Bone marrow (tissue), 2 donors: ENCODE results near the gene GPSM3.
"Not testable (repeated sequence)": the region's sequence is repeated elsewhere in the genome, so short reads cannot be mapped to it uniquely, and the experiment has no call there.

ENCODE experiments used
- DNase-seq, 2 donors: peaks; one replicate each; lab custom pipeline; 2025; lab: John Stamatoyannopoulos, UW

Gene GPSM3

DNA sequence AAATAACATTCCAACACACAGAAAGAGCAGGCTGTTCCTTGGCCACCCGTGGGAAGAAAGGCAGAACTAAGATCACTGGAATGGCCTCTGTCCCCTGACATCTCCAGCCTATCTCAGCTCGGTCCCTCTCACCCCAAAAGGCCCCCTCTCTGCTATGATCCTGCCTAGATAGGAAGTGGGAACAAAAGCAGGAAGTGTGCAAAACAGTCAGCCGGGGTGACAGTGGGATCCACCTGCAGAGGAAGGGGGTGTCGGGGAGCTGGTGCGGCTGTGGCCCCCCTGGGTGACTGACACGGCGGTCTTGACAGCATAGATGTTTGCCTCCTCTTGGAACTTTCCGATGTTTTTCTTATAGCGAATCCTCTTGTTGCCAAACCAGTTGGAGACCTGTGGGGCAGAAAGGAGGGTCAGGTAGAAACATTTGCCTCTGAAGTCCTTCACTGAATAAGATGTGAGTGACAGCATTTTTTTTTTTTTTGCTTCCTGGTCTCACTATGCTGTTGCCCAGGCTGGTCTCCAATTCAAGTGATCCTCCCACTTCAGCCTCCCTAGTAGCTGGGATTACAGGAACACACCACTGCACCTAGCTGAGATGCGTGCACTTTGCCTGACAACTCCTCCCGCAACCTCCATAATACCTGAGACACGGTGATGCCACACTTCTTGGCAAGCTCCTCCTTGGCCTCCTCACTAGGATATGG lies 5.3 kb downstream of the GPSM3 start:
- no peak for DNase-seq

DNA sequence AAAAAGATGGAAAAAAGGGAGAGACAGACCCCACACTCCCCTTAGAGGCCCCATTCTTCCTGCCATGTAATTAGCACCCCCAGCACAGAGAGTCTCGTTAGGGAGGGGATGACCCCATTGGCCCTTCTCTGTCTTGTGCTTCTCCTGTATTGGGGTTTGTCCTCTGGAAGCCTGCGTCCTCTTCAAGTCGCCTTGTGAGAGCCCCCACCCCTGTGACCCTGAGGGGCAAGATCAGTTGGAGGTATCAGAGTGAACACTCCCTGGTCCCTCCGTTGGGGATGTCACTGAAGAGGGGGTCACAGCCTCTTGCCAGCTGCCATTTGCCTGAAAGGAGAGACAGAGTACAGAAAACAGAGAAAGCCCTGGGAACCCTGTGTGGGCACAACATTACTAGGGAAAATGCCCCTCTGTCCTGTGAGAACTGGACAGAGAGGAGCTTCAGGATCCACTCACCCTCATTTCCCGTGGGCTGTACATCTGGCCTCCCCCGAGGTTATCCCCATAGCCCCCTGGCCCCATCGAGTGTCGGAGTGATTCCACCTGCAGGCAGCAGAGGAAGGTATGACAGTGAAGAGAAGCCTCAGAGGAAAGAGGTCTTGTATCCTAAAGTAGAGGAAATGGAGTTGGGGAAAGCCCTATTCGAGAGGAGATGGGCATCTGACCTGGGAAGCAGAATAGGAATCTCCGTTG lies 6.1 kb downstream of the GPSM3 start:
- not testable (repeated sequence) for DNase-seq

DNA sequence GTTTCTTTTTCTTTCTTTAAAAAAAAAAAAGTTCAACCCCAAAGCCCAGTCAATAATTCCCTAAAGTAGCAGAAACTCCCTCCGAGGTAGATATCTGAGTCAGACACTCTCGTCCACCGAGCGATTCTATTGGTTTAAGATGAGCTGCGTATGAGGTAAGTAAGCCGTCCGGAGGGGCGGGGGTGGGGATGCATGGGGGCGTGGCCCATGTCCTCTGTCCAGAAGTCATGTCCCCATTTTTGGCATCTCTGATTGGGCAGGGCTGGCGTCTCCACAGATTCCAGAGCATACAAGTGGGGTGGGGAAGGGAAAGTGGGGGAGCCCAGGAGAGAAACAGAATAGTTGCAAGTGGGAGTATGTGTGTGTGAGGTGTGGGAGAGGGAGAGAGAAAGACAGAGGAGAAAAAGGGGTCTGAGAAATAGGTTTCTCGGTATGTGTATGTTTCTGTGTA lies 6.7 kb downstream of the GPSM3 start:
- DNase-seq = not testable (repeated sequence)

DNA sequence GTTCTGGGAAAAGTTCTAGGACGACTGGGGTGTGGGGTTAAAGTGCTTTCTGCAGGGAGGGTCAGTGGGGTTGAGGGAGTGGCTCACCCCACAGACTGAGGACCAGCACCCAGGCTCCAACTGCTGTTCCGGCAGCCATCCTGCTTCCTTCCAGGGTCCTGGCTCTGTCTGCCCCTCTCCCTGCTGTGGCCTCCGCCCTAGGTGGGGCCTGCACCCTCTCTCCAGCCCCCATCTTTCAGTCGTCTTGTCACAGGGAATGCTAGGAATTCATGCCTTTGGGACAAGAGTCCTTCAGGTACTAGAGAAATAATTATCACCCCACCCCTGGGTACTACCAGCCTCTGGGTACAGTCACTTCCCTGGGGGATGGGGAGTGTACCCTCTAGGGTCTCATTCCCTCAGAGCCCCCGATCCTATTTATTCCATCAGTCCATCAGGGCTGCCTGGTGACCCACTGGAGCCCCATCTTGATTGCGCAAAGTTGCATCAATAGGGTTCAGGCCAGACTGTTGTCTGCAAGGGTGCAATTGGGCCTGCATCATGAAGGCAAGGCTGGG lies 8.3 kb downstream of the GPSM3 start, which contains the start of gene AGER:
Gene AGER, minus strand, starts transcription at position 170 of the 557 bp plus-strand sequence. Its CDS starts 31 bp downstream, at position 139.
- no peak for DNase-seq

DNA sequence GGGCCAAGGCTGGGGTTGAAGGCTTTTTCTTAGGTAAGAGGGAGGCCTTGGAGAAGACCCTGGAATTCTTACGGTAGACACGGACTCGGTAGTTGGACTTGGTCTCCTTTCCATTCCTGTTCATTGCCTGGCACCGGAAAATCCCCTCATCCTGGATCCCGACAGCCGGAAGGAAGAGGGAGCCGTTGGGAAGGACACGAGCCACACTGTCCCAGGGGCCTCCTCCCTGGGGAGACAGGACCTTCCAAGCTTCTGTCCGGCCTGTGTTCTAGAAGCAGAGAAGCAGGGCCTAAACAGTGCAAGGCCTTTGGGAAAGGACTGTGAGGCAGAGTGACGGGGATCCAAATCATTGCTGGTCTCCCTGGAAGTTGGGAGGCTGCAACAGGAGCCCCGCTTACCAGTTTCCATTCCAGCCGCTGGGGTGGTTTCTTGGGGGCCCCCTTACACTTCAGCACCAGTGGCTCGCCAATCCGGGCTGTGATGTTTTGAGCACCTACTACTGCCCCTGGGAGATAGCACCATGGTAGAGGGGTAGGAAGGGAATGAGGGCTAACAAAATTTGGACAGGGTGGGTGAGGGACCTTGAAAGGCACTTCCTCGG lies 8.9 kb downstream of the GPSM3 start:
- DNase-seq = no peak

DNA sequence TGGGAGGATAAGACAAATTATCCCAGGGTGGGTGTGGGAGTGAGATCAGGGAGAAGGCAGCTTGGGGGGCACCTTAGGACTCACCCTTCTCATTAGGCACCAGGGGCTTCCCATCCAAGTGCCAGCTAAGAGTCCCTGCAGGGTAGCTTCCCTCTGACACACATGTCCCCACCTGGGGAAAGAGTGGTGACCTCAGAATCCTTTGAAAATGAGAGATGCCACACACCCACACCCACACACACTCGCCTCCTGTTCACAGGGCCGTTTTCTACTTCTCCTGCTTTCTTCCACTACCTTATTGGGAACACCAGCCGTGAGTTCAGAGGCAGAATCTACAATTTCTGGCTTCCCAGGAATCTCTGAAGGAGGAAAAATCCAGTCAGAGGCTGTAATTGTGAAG lies 9.4 kb downstream of the GPSM3 start:
- DNase-seq = no peak

DNA sequence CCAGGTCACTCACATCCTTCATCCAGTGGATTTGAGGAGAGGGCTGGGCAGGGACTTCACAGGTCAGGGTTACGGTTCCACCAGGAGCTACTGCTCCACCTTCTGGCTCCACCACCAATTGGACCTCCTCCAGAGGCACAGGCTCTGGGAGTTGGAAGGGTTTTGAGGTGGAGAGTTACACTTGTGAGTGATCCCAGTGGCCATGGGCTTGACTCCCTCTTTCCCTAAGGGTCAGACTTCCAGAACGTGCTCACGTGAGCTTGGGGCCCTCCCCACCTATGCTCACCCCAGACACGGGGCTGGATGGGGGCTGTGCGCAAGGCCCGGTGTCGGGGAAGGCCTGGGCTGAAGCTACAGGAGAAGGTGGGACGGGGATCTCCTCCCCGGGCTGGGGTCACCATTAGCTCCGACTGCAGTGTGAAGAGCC lies 9.9 kb downstream of the GPSM3 start:
- no peak for DNase-seq

DNA sequence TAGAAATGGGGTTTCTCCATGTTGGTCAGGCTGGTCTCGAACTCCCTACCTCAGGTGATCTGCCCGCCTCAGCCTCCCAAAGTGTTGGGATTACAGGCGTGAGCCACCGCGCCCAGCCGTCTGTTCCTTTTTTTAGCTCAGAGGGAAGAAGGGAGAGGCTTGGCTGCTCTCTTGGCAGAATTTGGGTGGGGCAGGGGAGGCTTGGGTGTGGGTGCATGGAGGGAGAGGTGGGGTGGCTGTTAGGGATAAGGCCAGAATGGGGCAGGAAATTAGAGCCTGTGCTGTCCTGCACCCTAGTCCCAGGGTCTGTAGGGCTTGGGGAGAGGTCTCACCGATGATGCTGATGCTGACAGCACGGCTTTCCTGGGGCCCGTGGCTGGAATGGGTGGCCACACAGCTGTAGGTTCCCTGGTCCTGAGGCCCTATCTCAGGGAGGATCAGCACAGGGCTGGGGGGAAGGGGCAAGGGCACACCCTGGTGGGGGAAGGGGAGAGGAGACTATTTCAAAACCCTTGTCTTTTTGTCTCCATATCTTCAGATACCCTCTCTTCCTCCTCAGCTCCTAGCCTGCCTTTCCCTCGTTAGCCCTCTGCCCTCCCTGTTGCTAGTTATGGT lies 10.4 kb downstream of the GPSM3 start:
- no peak for DNase-seq

DNA sequence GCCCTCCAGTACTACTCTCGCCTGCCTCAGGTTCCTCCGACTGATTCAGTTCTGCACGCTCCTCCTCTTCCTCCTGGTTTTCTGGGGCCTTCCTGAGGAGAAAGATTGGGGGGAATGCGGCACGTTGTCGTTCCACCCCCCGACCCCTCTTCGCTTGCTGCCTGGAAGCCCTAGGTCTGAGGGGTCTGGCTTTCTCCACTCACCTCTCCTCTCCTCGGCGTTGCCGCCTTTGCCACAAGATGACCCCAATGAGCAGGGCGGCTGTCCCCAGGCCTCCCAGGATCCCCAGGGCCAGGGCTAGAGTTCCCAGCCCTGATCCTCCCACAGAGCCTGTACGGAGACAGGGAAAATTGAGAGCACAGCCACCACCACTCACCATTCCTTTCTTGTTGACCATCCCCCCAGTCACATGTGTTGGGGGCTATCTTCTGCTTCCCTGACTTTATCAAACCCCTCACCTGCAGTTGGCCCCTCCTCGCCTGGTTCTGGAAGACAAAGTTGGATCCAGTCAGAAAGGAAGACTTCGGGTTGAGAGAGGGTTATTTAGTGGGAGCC lies 11.2 kb downstream of the GPSM3 start:
- DNase-seq = no peak

DNA sequence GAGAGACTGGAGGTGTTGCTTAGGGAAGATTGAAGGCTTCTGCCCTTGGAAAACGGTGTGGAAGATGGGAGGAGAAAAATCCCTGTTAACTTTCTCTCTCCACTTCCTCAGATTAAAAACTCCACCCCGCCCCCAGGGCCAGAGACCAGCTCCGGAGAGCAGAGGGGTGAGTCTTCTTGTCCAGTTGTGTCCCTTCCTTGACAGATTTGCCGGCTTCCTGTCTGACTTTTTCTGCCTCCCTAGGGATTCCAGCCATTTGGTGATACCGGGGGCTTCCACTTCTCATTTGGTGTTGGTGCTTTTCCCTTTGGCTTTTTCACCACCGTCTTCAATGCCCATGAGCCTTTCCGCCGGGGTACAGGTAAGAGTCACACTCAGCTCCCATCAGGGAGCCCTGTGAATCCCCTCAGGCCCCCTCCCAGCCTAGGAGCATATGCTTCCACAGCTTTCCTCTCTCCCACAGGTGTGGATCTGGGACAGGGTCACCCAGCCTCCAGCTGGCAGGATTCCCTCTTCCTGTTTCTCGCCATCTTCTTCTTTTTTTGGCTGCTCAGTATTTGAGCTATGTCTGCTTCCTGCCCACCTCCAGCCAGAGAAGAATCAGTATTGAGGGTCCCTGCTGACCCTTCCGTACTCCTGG lies 12.6 kb downstream of the GPSM3 start:
- DNase-seq = no peak

DNA sequence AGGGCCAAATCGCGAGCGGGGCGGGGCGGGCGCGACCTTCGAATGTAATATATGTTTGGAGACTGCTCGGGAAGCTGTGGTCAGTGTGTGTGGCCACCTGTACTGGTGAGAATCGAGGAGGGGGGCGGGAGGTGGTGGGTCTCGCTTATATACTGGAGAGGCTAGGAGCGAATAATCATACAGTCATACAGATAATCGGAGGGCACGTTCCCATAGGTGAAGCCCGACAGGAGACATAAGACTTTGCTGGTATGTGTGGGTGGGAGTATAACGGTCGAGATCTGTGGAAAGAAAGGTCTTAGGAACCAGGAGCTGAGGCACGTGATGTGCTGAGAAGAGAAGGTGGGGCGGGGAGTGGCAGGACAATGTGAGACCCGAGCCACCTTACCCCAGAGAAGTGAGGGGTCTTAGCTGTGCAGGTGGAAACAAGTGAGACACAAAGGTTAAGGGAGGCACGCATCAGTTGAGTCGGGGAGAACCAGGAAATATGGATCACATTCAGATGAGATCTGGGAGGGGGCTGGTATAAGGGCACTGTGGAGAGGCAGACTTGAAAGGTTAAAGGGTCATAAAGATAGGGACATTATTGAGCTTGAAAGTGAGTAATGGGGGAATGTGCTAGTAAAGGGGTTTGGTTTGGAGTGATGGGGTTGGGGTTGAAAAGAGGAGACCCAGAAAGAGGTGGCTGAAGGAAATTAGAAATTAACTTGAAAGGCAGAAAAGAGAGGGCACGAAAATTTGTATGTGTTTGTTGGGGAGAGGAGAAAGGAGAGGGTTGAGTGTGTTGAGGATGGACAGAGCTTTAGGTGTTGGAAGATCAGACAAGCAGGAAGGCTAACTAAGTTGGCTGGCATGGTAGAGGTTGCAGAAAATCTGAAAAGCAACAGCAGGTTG lies 13.6 kb downstream of the GPSM3 start:
- peak in 1 of 2 donors; percentile 43 for DNase-seq

DNA sequence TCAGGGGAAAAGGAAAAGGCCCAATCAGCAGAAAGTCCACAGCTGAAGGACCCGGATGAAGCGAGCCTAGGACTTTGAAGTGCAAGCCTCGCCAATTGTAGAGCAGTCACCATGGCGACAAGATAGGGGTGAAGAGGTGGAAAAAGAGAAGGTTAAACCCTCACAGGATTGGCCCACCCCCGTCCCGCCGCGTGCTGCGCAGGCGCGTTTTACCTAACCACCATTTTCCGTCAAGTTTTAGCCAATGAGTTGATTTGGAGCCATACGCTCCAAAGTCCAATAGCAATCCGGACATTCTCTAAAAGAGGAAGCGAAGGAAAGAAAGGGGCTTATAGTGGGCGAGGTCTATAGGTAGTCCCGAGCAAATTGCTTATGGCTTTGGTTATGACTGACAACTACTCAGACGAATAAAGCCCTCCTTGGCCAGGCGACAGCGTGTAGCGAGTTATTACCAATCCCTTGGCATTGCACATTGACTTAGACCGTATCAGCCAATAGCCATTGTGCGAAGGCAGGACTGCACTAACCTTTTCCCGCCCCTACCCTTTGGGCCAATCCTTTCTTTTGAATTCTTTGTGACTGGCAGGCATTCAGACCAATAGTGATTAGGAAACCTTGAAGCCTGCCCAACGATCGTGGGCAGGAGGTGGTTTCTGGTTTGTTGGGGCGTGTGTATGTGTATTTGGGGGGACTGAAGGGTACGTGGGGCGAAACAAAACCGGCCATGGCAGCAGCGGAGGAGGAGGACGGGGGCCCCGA lies 14.5 kb downstream of the GPSM3 start, which contains the start of gene RNF5:
Gene RNF5, plus strand, starts transcription at position 618 of the 759 bp plus-strand sequence. Its CDS starts 107 bp downstream, at position 725.
- peak; percentile 89 to 100 for DNase-seq

DNA sequence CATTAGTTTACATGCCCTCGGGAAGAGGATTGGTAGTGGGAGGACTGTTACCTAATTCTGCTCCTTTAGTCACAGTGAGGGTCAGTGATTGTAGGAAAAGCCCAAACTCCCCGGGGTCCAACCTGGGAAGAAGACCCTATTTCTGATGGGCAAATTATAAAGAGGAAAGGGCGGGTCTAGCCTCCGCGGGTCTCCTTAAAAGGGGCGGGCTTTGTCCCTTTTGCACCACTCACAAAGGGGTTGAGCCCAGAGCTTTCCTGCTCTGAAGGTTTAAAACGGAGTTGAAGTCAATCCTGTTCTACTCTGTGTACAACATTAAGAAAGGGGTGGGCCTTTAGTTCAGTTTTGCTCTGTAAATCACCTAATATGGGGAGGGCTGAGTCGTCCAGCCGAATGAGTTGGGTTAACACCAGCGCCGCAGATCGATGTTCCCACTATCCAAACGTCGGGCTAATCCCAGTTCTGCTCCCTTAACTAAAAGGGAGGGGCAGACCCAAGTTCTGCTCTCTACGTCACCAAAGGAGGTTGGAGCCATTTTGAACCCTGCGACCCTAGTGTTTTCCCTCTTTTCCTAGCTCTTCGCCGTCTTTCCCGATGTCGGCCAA lies 15.2 kb downstream of the GPSM3 start:
- no peak for DNase-seq

DNA sequence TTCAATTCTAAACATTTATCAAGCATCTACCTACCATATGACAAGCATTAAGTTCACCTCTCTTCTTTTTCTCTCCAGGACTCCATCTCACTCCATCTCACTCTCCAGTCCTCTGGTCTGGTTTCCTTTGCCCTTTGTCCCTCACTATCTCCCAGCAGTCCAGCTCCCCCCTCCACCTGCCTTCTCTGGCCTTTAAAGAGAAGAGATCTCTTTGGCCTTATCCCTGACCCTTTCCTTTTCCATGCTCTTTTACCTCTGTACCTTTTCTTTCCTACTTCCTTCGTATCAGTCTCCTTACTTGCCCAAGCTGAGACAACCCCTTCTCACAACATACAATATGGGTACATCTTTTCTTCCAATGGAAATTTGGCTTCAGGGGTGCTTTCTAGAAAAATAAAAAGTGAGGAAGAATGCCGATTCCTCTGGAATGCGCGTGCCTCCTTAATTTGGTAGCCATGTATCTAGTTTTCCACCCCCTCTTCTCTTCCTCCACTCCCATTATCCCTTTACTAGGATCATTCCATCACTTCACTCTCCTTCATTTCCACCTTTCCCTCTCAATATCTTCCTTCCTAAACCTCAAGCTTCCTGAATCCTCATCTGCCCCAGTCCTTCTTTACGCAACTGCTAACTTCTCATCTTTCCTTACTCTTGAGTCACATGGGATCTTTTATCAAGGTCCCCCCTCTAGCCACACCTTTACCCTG lies 15.8 kb downstream of the GPSM3 start:
- DNase-seq = no peak

DNA sequence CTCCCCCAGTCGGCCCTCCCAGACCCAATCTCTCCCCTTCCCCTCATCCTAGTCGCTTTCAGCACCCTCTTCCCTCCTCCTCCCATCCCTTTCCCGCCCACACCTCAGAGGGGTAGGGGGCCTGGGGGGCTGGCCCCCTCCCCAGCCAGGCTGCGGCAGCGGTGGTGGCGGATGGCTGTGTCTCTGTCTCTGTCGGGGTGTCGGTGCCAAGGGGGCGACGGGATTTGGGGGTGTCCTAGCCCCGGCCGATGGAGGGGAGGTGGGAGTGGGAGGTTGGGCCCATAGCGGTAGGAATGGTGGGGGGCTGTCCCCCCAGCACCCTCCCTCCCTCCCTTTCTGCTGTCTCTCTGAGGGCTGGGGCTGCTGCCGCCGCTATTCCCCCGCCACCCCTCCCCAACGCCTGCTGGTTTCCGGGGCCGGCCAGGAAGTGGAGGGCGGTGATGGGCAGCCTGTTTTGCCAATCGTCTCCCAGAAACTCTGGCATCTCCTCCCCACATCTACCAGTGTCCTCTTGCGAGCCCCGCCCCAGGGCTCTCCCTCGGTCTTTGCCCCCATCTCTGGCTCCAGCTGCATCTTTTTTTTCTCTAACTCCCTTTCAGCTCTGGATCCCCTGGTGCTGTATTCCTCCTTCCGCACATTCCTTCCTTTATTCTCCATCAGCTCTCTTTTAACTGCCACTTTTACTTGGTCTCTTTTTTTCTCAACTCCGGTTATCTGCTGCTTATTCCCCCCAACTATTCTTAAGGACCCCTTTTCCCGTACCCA lies 16.6 kb downstream of the GPSM3 start, which contains the start of gene AGPAT1:
Gene AGPAT1, minus strand, starts transcription at position 374 of the 765 bp plus-strand sequence. CDS start 4,588 bp downstream, outside the sequence.
- peak; percentile 77 to 91 for DNase-seq

DNA sequence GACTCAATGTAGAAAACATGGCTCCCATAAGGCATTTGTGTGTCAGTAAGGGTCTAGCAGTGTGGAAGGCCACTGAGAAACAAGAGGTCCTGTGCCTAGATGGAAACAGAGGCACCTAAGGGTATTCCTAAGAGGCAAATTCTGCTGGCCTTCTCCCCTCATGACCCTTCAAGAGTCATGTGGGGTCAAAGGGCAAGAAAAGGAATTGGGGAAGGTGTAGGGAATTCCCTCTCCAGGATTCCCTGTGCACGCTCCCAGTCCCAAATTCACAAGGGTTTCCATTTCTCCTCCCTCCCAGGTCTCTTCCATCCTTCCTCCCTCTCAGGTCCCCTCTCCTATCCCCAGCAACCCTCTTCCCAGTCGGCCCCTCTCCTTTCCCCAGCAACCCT lies 17.1 kb downstream of the GPSM3 start:
- no peak for DNase-seq

DNA sequence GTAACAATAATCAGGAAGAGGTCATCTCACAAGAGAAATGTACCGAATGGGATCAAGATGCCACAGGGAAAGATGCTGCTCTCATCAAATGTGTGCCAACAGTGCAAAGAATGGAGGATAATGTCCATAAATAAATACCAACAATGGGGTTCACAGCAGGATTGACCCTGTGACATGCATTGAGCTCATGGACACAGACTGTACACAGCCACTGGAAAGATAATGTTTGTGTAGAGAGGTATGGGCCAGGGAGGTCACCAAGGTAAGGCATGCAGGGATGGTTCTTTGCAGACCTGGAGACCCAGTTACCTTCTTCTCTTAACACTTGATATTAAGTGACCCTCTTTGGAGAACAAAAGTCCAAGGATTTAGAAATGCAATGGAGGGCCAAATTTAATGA lies 18.0 kb downstream of the GPSM3 start:
- DNase-seq = no peak
